Activated naive CD8-positive, alpha-beta T cell (primary cell): ENCODE measurements around the gene SLC6A19.

Experiments
- H3K27ac Mint-ChIP-seq: one replicate; pipeline ENCODE4 v1.8.0; 2021; ENCODE audit warnings: mixed read lengths
- H3K27me3 Mint-ChIP-seq: one replicate; pipeline ENCODE4 v1.8.0; 2021; ENCODE audit warnings: mixed read lengths
- H3K36me3 Mint-ChIP-seq: one replicate; pipeline ENCODE4 v1.8.0; 2021; ENCODE audit warnings: mixed read lengths
- H3K4me1 Mint-ChIP-seq: one replicate; pipeline ENCODE4 v1.8.0; 2021; ENCODE audit warnings: low read depth, mixed read lengths
- H3K4me3 Mint-ChIP-seq: one replicate; pipeline ENCODE4 v1.8.0; 2021; ENCODE audit warnings: mild to moderate bottlenecking, mixed read lengths
- H3K9me3 Mint-ChIP-seq: one replicate; pipeline ENCODE4 v1.8.0; 2021; ENCODE audit warnings: low read depth, mixed read lengths

Gene SLC6A19

DNA sequence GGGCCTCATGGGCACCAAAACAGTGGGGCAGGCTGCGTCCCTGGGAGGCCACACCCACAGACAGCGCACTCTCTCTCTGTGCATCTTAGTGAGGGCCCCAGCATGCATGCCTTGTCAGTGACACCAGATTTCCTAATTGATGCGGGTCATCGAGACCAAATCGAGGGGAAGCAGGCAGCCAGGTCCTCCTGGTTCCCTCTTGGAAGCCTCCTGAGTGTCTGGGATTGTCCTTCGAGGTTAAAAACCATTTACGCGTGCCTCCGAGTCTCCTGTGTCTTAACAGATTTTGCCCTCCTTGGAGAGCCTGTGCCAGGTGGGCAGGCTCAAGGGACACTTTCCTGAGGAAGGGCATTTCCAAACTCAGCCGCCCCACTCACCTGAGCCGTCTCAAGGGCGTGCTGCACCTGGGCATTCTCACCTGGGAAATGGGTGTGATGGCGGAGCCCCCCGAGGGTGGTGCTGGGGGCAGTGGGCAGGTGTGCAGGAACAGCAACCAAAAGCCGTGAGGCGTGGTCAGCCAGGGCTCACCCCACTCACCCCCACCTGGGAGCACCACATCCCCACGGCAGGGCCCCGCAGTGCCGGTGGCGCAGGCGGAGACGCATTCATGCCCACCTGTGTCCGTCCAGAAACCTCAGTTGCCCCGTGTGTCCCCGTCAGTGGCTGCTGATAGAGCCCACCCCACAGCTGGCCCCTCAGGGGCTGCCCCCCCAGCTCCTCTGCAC is 2.7 kb downstream of the SLC6A19 start:
- no peaks in the 10 kb centered on the region for H3K27me3 Mint-ChIP-seq
- H3K9me3 Mint-ChIP-seq: no peaks in the 10 kb centered on the region
- no peak overlapping the region for H3K4me3 Mint-ChIP-seq
- H3K4me1 Mint-ChIP-seq: no peaks in the 10 kb centered on the region
- no peaks in the 10 kb centered on the region for H3K36me3 Mint-ChIP-seq
- H3K27ac Mint-ChIP-seq: no peak overlapping the region

GRCh38 chr5:1204693-1205242 is 3.4 kb downstream of the SLC6A19 start:
- no peak overlapping the region for H3K27ac Mint-ChIP-seq
- peaks cover 2% of the 10 kb centered on the region for H3K4me1 Mint-ChIP-seq
- no peak overlapping the region for H3K4me3 Mint-ChIP-seq
- no peaks in the 10 kb centered on the region for H3K27me3 Mint-ChIP-seq
- H3K36me3 Mint-ChIP-seq: no peaks in the 10 kb centered on the region
- no peaks in the 10 kb centered on the region for H3K9me3 Mint-ChIP-seq

- Mint-ChIP-seq H3K27me3 (no peaks in the 10 kb centered on the region), H3K36me3 (no peaks in the 10 kb centered on the region), H3K4me1 (peaks cover 2% of the 10 kb centered on the region), H3K9me3 (no peaks in the 10 kb centered on the region), H3K4me3 (no peak overlapping the region), H3K27ac (no peak overlapping the region)
These were observed 4.1 kb downstream of the SLC6A19 start for GRCh38 chr5:1205255-1206180.

DNA sequence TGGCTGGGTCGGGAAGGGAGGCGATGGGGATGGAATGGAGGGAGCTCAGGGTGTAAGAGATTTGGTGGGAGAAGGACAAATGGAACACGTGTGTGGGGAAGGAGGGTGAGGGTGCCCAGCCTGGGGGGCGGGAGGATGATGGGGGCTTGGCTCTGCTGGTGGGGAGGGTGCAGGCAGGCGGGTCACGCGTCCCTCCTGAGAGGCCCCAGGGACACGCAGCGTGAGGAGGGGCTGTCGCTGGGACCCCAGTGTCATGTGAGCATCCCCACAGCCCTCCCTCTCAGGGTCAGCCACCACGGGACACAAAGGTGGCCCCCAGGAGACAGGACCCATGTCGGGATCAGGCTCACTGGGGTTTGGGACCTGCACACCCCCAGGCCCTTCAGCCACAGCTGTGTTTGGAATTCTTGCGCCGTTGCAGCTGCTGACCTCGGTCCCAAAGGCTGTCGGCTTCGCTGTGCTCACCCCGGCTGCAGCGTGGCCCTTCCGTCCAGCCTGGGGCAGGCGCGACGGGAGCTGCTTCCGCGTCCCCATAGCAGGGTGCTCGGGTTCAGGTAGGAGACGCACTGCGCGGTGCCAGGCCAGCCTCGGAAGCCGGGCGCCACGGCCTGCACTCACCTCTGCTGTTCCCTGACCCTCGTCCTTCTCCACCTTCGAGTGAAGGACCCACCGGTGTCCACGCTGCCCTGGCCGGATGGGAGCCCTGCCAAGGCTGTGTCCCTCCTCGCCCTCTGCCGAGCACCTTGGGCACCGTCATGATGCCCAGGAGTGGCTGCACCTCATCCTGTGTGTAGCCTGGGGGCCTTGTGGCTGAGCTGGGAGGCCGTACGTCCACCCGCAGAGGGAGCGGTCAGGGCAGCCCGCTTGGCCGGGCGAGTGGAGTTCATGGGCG is 5.4 kb downstream of the SLC6A19 start:
- Mint-ChIP-seq H3K4me1 (peaks cover 2% of the 10 kb centered on the region), H3K4me3 (no peak overlapping the region), H3K27ac (no peak overlapping the region), H3K36me3 (no peaks in the 10 kb centered on the region), H3K27me3 (no peaks in the 10 kb centered on the region), H3K9me3 (no peaks in the 10 kb centered on the region)

- Mint-ChIP-seq H3K36me3 (no peaks in the 10 kb centered on the region), H3K27me3 (no peaks in the 10 kb centered on the region), H3K4me1 (peaks cover 2% of the 10 kb centered on the region), H3K9me3 (no peaks in the 10 kb centered on the region), H3K4me3 (no peak overlapping the region), H3K27ac (no peak overlapping the region)
These were observed 6.2 kb downstream of the SLC6A19 start for GRCh38 chr5:1207555-1207954.

- Mint-ChIP-seq H3K4me1 (peaks cover 2% of the 10 kb centered on the region), H3K27me3 (no peaks in the 10 kb centered on the region), H3K9me3 (no peaks in the 10 kb centered on the region), H3K36me3 (no peaks in the 10 kb centered on the region), H3K27ac (no peak overlapping the region), H3K4me3 (no peak overlapping the region)
These were observed 6.9 kb downstream of the SLC6A19 start for GRCh38 chr5:1208221-1208742.

GRCh38 chr5:1208743-1209488 is 7.5 kb downstream of the SLC6A19 start:
- Mint-ChIP-seq H3K9me3 (no peaks in the 10 kb centered on the region), H3K27me3 (no peaks in the 10 kb centered on the region), H3K4me3 (no peak overlapping the region), H3K36me3 (no peaks in the 10 kb centered on the region), H3K4me1 (peaks cover 2% of the 10 kb centered on the region), H3K27ac (no peak overlapping the region)

- no peaks in the 10 kb centered on the region for H3K27me3 Mint-ChIP-seq
- no peak overlapping the region for H3K27ac Mint-ChIP-seq
- no peaks in the 10 kb centered on the region for H3K36me3 Mint-ChIP-seq
- H3K9me3 Mint-ChIP-seq: no peaks in the 10 kb centered on the region
- H3K4me1 Mint-ChIP-seq: peaks cover 2% of the 10 kb centered on the region
- no peak overlapping the region for H3K4me3 Mint-ChIP-seq
These were observed 8.1 kb downstream of the SLC6A19 start for GRCh38 chr5:1209489-1209852.

GRCh38 chr5:1209896-1210776 is 8.7 kb downstream of the SLC6A19 start:
- no peak overlapping the region for H3K27ac Mint-ChIP-seq
- no peaks in the 10 kb centered on the region for H3K27me3 Mint-ChIP-seq
- H3K4me3 Mint-ChIP-seq: no peak overlapping the region
- H3K9me3 Mint-ChIP-seq: no peaks in the 10 kb centered on the region
- no peaks in the 10 kb centered on the region for H3K36me3 Mint-ChIP-seq
- peaks cover 2% of the 10 kb centered on the region for H3K4me1 Mint-ChIP-seq

DNA sequence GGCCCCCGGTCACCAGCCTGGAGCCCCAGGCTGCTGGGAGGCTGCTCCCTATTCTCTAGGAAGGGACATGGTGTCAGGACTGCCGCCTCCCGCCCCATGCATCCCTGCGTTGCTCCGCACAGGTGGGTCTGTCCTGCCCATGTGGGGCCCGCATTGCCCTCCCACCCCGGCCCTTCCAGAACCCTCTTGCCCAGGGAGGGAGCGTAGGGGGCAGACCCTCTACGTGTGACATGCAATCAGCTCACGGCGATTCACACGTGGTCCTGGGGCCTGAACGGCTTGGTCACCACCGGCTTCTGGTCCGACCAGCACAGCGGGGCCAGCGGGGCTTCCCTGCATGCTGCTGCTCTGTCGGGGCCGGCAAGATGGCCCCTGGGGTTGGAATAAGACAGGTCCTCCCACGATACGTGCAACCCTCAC is 9.4 kb downstream of the SLC6A19 start:
- no peak overlapping the region for H3K4me3 Mint-ChIP-seq
- no peaks in the 10 kb centered on the region for H3K9me3 Mint-ChIP-seq
- peaks cover 1% of the 10 kb centered on the region for H3K27me3 Mint-ChIP-seq
- H3K27ac Mint-ChIP-seq: no peak overlapping the region
- peaks cover 2% of the 10 kb centered on the region for H3K4me1 Mint-ChIP-seq
- peaks cover 2% of the 10 kb centered on the region for H3K36me3 Mint-ChIP-seq

DNA sequence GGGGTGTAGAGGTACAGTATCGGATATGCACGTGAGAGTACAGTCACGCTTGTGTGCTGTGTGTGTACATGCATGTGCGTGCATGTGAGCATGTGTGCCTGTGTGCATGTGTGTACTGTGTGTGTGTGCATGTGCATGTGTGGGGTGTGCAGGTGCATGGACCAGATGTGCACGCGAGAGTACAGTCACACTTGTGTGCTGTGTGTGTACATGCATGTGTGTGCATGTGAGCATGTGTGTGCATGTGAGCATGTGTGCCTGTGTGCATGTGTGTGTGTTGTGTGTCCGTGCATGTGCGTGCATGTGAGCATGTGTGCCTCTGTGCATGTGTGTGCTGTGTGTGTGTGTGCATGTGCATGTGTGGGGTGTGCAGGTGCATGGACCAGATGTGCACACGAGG is 10.3 kb downstream of the SLC6A19 start:
- no peaks in the 10 kb centered on the region for H3K9me3 Mint-ChIP-seq
- H3K27me3 Mint-ChIP-seq: peaks cover 2% of the 10 kb centered on the region
- H3K4me3 Mint-ChIP-seq: no peak overlapping the region
- H3K27ac Mint-ChIP-seq: no peak overlapping the region
- H3K36me3 Mint-ChIP-seq: peaks cover 2% of the 10 kb centered on the region
- peaks cover 2% of the 10 kb centered on the region for H3K4me1 Mint-ChIP-seq

- Mint-ChIP-seq H3K27ac (no peak overlapping the region), H3K4me1 (peaks cover 2% of the 10 kb centered on the region), H3K4me3 (no peak overlapping the region), H3K27me3 (peaks cover 2% of the 10 kb centered on the region), H3K9me3 (no peaks in the 10 kb centered on the region), H3K36me3 (peaks cover 2% of the 10 kb centered on the region)
These were observed 10.9 kb downstream of the SLC6A19 start for GRCh38 chr5:1212271-1212670.

GRCh38 chr5:1212881-1213280 is 11.5 kb downstream of the SLC6A19 start:
- no peak overlapping the region for H3K27ac Mint-ChIP-seq
- H3K36me3 Mint-ChIP-seq: peaks cover 2% of the 10 kb centered on the region

More at GRCh38 chr5:1212881-1213280, 11.5 kb downstream of the SLC6A19 start:
- H3K4me1 Mint-ChIP-seq: peaks cover 2% of the 10 kb centered on the region
- peaks cover 2% of the 10 kb centered on the region for H3K27me3 Mint-ChIP-seq
- H3K9me3 Mint-ChIP-seq: no peaks in the 10 kb centered on the region
- H3K4me3 Mint-ChIP-seq: no peak overlapping the region
